Naive thymus-derived CD4-positive, alpha-beta T cell (primary cell): ENCODE measurements around the gene SRR. TPM values are rescaled to one million over a fixed set of nuclear protein-coding genes. Genes with fewer than 3 reads are reported as not detected.

Experiments
- ATAC-seq: fragments of 150-1000 bp; cut with Tn5 transposase; 2 replicates; pipeline ENCODE4 v1.10.0; 2021; ENCODE audit warnings: mild to moderate bottlenecking, moderate library complexity
- CTCF ChIA-PET: fragments of 350-600 bp; sonication (Branson Sonifier 250); formaldehyde crosslinking; loops from one replicate; lab custom pipeline; 2021; ENCODE audit warnings: antibody characterized with exemption; lab: Charles Lee
- POLR2A ChIA-PET: fragments of 350-600 bp; sonication (Branson Sonifier 250); formaldehyde crosslinking; loops from one replicate; lab custom pipeline; 2021; ENCODE audit warnings: antibody characterized with exemption, inconsistent platforms; lab: Charles Lee
- DNase-seq, 9 donors: peaks; one replicate each; pipeline versions ENCODE4 v3.0.0 to v3.0.0-alpha.2; 2020 to 2022; ENCODE audit warnings: mixed read lengths in 1 of 9
- H3K27ac ChIP-seq: one replicate; pipeline ENCODE4 v1.7.0; 2013; ENCODE audit warnings: mild to moderate bottlenecking, low read depth, low read length, moderate library complexity
- H3K27me3 ChIP-seq, 2 donors: one replicate each; pipeline ENCODE4 v1.7.0; 2013; ENCODE audit warnings: low read length in 2 of 2, mild to moderate bottlenecking in 2 of 2, moderate library complexity in 2 of 2; ENCODE audit not compliant: control insufficient read depth in 2 of 2, insufficient read depth in 2 of 2
- H3K36me3 ChIP-seq, 3 experiments: 1 replicate in 2 of 3; 2 replicates in 1 of 3; pipeline ENCODE4 v1.7.0; 2013; ENCODE audit warnings: low read length in 3 of 3, mild to moderate bottlenecking in 3 of 3, moderate library complexity in 1 of 3; ENCODE audit not compliant: insufficient read depth in 3 of 3, control insufficient read depth in 2 of 3
- H3K4me1 ChIP-seq, 2 donors: one replicate each; pipeline ENCODE4 v1.7.0; 2013; ENCODE audit warnings: low read length in 2 of 2, mild to moderate bottlenecking in 2 of 2, moderate library complexity in 1 of 2; ENCODE audit not compliant: control insufficient read depth in 2 of 2, insufficient read depth in 2 of 2
- H3K4me3 ChIP-seq: 2 replicates; pipeline ENCODE4 v1.7.0; 2013; ENCODE audit warnings: mild to moderate bottlenecking, low read length
- H3K9me3 ChIP-seq, 3 experiments: 1 replicate in 2 of 3; 2 replicates in 1 of 3; pipeline ENCODE4 v1.7.0; 2013; ENCODE audit warnings: low read length in 3 of 3; ENCODE audit not compliant: control insufficient read depth in 2 of 3
- H3K27ac Mint-ChIP-seq, 9 donors: one replicate each; pipeline ENCODE4 v1.8.0; 2020 to 2022; ENCODE audit warnings: mixed read lengths in 9 of 9, mild to moderate bottlenecking in 8 of 9, moderate library complexity in 5 of 9, inconsistent platforms in 2 of 9
- H3K27me3 Mint-ChIP-seq, 5 donors: one replicate each; pipeline ENCODE4 v1.8.0; 2021 to 2022; ENCODE audit warnings: mixed read lengths in 5 of 5, mild to moderate bottlenecking in 1 of 5
- H3K36me3 Mint-ChIP-seq, 5 donors: one replicate each; pipeline ENCODE4 v1.8.0; 2020 to 2022; ENCODE audit warnings: mixed read lengths in 5 of 5, mild to moderate bottlenecking in 3 of 5, inconsistent platforms in 1 of 5
- H3K4me1 Mint-ChIP-seq, 7 donors: one replicate each; pipeline ENCODE4 v1.8.0; 2020 to 2022; ENCODE audit warnings: mixed read lengths in 7 of 7, mild to moderate bottlenecking in 3 of 7, inconsistent platforms in 1 of 7
- H3K4me3 Mint-ChIP-seq, 10 donors: one replicate each; pipeline ENCODE4 v1.8.0; 2020 to 2022; ENCODE audit warnings: mild to moderate bottlenecking in 10 of 10, mixed read lengths in 10 of 10, moderate library complexity in 6 of 10, inconsistent platforms in 2 of 10
- H3K9me3 Mint-ChIP-seq, 11 donors: one replicate each; pipeline ENCODE4 v1.8.0; 2020 to 2022; ENCODE audit warnings: mixed read lengths in 11 of 11, mild to moderate bottlenecking in 4 of 11, inconsistent platforms in 1 of 11, moderate library complexity in 1 of 11
- intact Hi-C, 2 donors: fragments of 100-400 bp; cut with micrococcal nuclease; formaldehyde crosslinking; loops; one replicate each; pipeline ENCODE4 v1.15.1; 2023
- polyA plus RNA-seq, 2 donors: library from polyadenylated mRNA; unstranded; fragments of 300-500 nt; fragmentation: Illumina TruSeq; gene quantifications; one replicate each; pipeline ENCODE4 v1.2.3, GENCODE V29; 2021
- total RNA-seq, 6 experiments: library from RNA in 5 of 6; stranded (reverse) in 5 of 6; gene quantifications; 1 replicate in 5 of 6; 2 replicates in 1 of 6; pipeline ENCODE4 v1.2.3 and lab custom pipeline; 2021 to 2026

The SRR gene
- total and polyA plus RNA-seq, 7 experiments from 2014 or later: 3.1 to 16.0 (median 8.3) TPM

- Histone ChIP-seq H3K4me1 (no peaks in the 10 kb centered on the region), H3K27me3 (no peaks in the 10 kb centered on the region), H3K4me3 (no peak overlapping the region), H3K27ac (no peak overlapping the region), H3K36me3 (peaks cover 0 to 87% (median 0%) of the 10 kb centered on the region in 3 experiments), H3K9me3 (no peaks in the 10 kb centered on the region)
- ChIA-PET POLR2A (interaction anchor here (0.7 kb wide), 1 partner anchor 9 kb away, joined by 4 read pairs; no protein-coding TSS in a partner anchor), CTCF (interaction anchor here (2.0 kb wide), 1 partner anchor 9 kb away, joined by 5 read pairs; no protein-coding TSS in a partner anchor)
- Mint-ChIP-seq H3K27me3 (no peaks in the 10 kb centered on the region), H3K9me3 (no peaks in the 10 kb centered on the region), H3K36me3 (peaks cover 0 to 18% (median 0%) of the 10 kb centered on the region in 5 donors), H3K27ac (no peak overlapping the region), H3K4me3 (no peak overlapping the region), H3K4me1 (no peaks in the 10 kb centered on the region)
- ATAC-seq: no peak
- DNase-seq: no peak
- intact Hi-C loops: no loop called here
Measured at GRCh38 chr17:2373179-2373578, 69.4 kb downstream of the SRR start.

Other genes with a start within 250 kb of the SRR start
- gene HIC1, start 248.8 kb upstream of the SRR start, total RNA-seq: 100 to 1,000 TPM in 1 of 5 experiments, 1 to 10 TPM in 4; 1.4 to 128 (median 6.3) TPM
- gene HIC1, start 248.8 kb upstream of the SRR start, polyA plus RNA-seq: under 1 TPM; 0.56 to 0.83 TPM
- gene SMG6, start 165 bp upstream of the SRR start, total RNA-seq: 10 to 100 TPM; 45.6 to 65.3 (median 55.8) TPM
- gene SMG6, start 165 bp upstream of the SRR start, polyA plus RNA-seq: 10 to 100 TPM in 1 of 2 donors, 1 to 10 TPM in 1; 8.6 to 14.0 TPM
- 10 to 100 TPM; 22.9 to 42.8 (median 30.0) TPM for gene TSR1, start 32.5 kb downstream of the SRR start, total RNA-seq
- gene TSR1, start 32.5 kb downstream of the SRR start, polyA plus RNA-seq: 10 to 100 TPM; 13.1 to 21.6 TPM
- 100 to 1,000 TPM in 4 of 5 experiments, 10 to 100 TPM in 1; 70.8 to 151 (median 138) TPM for gene SGSM2, start 33.6 kb downstream of the SRR start, total RNA-seq
- gene SGSM2, start 33.6 kb downstream of the SRR start, polyA plus RNA-seq: 10 to 100 TPM in 1 of 2 donors, 1 to 10 TPM in 1; 9.4 to 22.7 TPM
- gene MNT, start 97.1 kb downstream of the SRR start, total RNA-seq: 100 to 1,000 TPM in 1 of 5 experiments, 10 to 100 TPM in 4; 31.4 to 106 (median 55.5) TPM
- 1 to 10 TPM in 1 of 2 donors, under 1 TPM in 1; 0.65 to 1.0 TPM for gene MNT, start 97.1 kb downstream of the SRR start, polyA plus RNA-seq
- 10 to 100 TPM; 33.5 to 67.7 (median 52.7) TPM for gene METTL16, start 207.9 kb downstream of the SRR start, total RNA-seq
- 10 to 100 TPM; 21.0 to 31.4 TPM for gene METTL16, start 207.9 kb downstream of the SRR start, polyA plus RNA-seq